ENCODE measurements around the gene HOXB4. TPM values are rescaled to one million over a fixed set of nuclear protein-coding genes. Genes with fewer than 3 reads are reported as not detected.
A peak's percentile ranks its signal among the peaks of the same experiment; 100 is the strongest.

Gene HOXB4
- total RNA-seq, 4 donors from 2014 or later: 1.8 to 6.6 (median 5.1) TPM

DNA sequence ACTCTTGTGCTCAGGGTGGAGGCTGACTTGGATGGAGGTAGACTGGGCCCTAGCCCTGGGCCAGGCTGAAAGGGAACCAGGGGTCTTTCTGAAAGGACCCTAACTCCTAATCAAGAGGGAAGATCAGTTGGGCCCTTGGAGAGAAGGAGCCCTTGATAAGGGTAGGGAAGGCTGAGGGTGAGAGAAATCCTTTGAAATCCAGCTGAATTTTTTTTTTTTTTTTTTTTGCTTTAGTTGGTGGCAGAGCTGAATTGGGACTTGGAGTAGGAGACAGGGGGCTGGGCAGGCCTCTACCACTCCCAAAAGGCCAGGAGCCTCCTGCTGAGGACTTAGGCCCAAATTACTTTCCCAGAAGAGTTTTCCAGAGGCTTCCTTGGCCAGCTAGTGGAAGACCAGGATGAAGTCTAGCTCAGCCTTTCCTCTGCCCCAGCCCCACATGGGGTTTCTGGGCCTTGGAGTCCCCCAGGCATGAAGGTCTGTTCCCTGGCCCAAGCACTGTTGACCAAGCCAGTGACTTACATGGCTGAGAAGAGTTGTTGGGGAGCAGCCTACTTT lies 12.5 kb upstream of the HOXB4 start:
- H3K9me3 ChIP-seq: no peaks in the 10 kb centered on the region
- no peaks in the 10 kb centered on the region for H3K27me3 ChIP-seq
- H3K27ac ChIP-seq: peak overlapping the region; percentile 34 to 92 (median 66)
- H3K4me3 ChIP-seq: peak overlapping the region in 2 of 4 donors; percentile 33 to 66
- H3K4me1 ChIP-seq: peaks cover 0 to 49% (median 10%) of the 10 kb centered on the region in 4 donors
- peaks cover 0 to 18% (median 0%) of the 10 kb centered on the region in 3 donors for H3K36me3 ChIP-seq
- DNase-seq: no peak
- TF ChIP-seq, protein P1, sequence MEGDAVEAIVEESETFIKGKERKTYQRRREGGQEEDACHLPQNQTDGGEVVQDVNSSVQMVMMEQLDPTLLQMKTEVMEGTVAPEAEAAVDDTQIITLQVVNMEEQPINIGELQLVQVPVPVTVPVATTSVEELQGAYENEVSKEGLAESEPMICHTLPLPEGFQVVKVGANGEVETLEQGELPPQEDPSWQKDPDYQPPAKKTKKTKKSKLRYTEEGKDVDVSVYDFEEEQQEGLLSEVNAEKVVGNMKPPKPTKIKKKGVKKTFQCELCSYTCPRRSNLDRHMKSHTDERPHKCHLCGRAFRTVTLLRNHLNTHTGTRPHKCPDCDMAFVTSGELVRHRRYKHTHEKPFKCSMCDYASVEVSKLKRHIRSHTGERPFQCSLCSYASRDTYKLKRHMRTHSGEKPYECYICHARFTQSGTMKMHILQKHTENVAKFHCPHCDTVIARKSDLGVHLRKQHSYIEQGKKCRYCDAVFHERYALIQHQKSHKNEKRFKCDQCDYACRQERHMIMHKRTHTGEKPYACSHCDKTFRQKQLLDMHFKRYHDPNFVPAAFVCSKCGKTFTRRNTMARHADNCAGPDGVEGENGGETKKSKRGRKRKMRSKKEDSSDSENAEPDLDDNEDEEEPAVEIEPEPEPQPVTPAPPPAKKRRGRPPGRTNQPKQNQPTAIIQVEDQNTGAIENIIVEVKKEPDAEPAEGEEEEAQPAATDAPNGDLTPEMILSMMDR (IDR thresholded peaks at IDR 0.05): no peak
- no peak for TF ChIP-seq POLR2A (IDR thresholded peaks at IDR 0.05)

DNA sequence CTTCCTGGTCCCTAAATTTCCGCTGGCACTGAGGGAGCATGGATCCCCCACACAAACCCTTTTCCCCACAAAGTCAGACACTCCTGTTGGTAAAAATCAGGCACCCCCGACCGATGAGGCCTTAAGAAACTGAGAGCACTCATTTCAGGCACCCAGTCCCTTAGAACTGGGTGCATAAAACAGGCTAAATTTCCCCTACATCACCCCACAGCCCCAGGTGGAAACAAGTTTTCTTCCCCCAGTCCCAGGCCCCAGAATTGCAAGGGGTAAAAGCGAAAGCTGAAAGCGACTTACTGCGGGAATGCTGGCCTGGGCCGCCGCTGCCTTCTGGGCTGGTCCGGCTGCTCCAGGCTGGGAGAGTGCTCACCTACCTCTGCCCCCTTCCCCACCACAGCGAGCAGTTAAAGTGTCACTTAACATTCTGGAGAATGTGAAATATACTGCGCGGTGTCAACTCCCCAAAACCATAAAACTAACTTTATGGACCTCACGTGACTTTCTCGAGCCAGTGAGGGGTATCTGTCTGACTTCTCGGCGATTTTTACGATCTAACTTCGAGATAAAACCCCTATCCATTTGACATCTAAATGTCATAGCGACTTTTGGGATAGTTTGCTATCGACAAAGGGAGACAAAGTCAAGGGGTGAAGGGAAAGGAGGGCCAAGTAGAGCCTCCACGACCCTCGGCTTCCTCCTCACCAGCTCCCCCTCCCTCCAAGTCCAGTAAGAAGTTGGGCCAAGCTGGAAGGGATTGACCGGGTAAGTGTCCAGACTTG lies 11.9 kb upstream of the HOXB4 start, which contains the start of gene HOXB3:
HOXB3 (minus strand) TSS at position 411 of the 776 bp plus-strand sequence. CDS start 37,767 bp downstream, outside the sequence.
- Histone ChIP-seq H3K9me3 (no peaks in the 10 kb centered on the region), H3K4me3 (peak within 1 kb of the TSS in 2 of 4 donors; percentile 33 to 66), H3K27me3 (no peaks in the 10 kb centered on the region), H3K4me1 (peaks cover 0 to 48% (median 10%) of the 10 kb centered on the region in 4 donors), H3K36me3 (peaks cover 0 to 14% (median 0%) of the 10 kb centered on the region in 3 donors), H3K27ac (peak within 1 kb of the TSS; percentile 34 to 92 (median 66))
- DNase-seq: peak in 2 of 3 donors; percentile 45 to 56
- no peak for TF ChIP-seq POLR2A (IDR thresholded peaks at IDR 0.05)
- TF ChIP-seq, protein P1 (IDR thresholded peaks at IDR 0.05): no peak

DNA sequence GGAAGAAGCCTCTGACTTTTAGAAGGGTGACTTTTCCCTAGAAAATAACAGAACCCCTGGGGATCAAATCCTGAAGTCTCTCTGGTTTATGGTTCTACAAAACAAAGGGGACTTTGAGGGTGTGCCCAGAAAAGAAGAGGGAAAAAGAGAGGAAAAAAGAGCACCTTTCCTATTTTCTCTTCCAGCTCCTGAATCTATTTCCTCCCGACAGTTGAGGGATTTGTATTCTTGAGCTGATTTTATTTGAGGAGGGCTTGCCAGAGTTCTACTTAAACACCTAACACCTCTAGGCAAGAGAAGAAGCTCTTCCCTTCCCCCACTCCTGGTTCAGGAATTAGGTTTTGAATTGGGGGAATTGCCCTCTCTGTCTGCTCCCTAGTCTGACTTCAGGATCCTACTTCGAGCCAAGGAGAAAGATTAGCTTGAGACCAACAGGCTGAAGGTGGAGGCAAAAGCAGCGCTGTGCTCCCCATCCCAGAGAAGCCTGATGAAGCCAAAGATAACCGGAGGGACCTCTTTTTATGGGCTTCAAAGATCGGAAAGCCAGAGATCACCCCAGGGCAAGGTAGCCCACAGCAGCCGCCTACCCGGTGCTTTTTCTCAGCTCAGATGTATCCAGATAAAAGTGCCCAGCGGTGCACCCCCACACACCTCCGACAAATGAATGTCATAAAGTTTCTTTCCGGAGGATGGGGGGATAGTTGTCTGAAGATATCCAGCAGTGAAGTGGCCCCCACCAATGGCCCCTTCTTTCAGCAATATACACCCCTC lies 11.1 kb upstream of the HOXB4 start:
- no peaks in the 10 kb centered on the region for H3K27me3 ChIP-seq
- H3K4me1 ChIP-seq: peaks cover 0 to 54% (median 10%) of the 10 kb centered on the region in 4 donors

DNA sequence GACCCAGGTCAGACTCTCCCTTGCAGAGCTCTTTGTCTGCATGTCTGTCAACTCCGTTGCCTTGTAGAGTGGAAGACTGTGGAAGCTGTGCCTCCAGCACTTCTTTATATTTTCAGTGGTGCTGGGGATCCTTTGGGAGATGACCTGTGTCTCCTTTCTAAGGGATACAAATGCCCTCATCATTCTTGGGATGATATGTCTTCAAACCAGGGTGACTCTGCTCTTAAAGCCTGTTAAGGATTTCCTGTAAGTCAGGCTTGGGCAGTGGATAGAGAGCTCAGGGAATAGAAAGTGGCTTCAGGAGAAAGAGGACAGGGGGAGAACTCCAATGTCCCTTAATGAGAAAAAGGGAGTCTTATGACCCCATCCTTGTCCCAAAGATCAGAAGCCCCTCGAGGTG lies 10.4 kb upstream of the HOXB4 start:
- H3K27me3 ChIP-seq: no peaks in the 10 kb centered on the region
- H3K4me1 ChIP-seq: peaks cover 0 to 60% (median 9%) of the 10 kb centered on the region in 4 donors
- peak overlapping the region; percentile 11 to 92 (median 54) for H3K27ac ChIP-seq
- DNase-seq: no peak
- peaks cover 0 to 12% (median 0%) of the 10 kb centered on the region in 3 donors for H3K36me3 ChIP-seq
- H3K9me3 ChIP-seq: no peaks in the 10 kb centered on the region
- H3K4me3 ChIP-seq: peak overlapping the region in 1 of 4 donors; percentile 66
- no peak for TF ChIP-seq POLR2A (IDR thresholded peaks at IDR 0.05)
- TF ChIP-seq, protein P1 (IDR thresholded peaks at IDR 0.05): no peak

More for the DNA sequence above, 11.1 kb upstream of the HOXB4 start:
- Histone ChIP-seq H3K4me3 (peak overlapping the region in 2 of 4 donors; percentile 33 to 66), H3K36me3 (peaks cover 0 to 12% (median 0%) of the 10 kb centered on the region in 3 donors), H3K27ac (peak overlapping the region; percentile 14 to 92 (median 62)), H3K9me3 (no peaks in the 10 kb centered on the region)
- TF ChIP-seq POLR2A (IDR thresholded peaks at IDR 0.05): no peak
- TF ChIP-seq, protein P1 (IDR thresholded peaks at IDR 0.05): no peak
- peak in 1 of 3 donors; percentile 43 for DNase-seq

DNA sequence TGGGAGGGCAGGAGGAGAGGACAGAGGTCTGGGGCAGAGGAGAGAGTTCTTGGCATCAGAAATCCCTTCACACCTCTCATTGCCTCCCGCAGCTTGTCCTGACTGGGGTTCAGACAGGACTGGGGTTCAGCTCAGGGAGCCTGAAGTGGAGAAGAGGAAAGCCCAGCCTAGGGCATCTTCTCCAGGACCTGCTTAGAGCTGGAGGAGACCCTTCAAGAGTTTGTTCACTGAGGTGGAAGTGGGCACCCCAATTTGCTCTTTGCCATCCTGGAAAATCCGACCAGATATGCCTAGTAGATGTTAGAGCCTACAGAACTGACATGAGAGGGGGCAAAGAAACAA lies 9.9 kb upstream of the HOXB4 start:
- Histone ChIP-seq H3K27me3 (no peaks in the 10 kb centered on the region), H3K4me1 (peaks cover 0 to 64% (median 7%) of the 10 kb centered on the region in 4 donors), H3K27ac (peak overlapping the region; percentile 11 to 92 (median 54)), H3K4me3 (peak overlapping the region in 2 of 4 donors; percentile 10 to 66), H3K36me3 (peaks cover 0 to 12% (median 0%) of the 10 kb centered on the region in 3 donors), H3K9me3 (no peaks in the 10 kb centered on the region)
- DNase-seq: peak in 1 of 3 donors; percentile 45
- TF ChIP-seq, protein P1 (IDR thresholded peaks at IDR 0.05): no peak
- peak in 1 of 2 donors; percentile 1 for TF ChIP-seq POLR2A (IDR thresholded peaks at IDR 0.05)

Measured in Peyer's patch (tissue), 4 donors.